Putamen (tissue), 1 donor: ENCODE results near the gene NDE1.
"Not testable (repeated sequence)": the region's sequence is repeated elsewhere in the genome, so short reads cannot be mapped to it uniquely, and the experiment has no call there.

Source experiments
- DNase-seq: peaks from one replicate; pipeline ENCODE4 v3.0.0-alpha.2; 2016; ENCODE audit warnings: low spot score

NDE1 gene

DNA sequence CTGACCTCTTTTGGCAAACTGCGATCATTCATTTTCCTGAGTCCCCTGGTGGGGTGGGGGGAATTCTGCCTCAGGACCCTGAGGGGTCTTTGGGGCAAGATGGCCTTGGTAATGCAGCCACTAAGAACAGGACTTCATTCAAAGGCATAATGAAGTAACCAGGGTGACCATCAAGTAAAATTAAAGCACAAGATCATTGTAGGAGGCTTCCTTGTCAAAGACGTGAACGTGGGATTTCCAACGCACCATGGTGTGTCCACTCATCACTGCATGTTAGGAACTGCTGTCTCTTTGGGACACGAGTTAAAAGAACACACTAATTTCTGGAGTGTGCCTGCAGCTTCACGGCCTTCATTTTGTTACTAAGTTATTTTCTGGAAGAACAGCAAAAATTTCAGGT, 51.3 kb downstream of the NDE1 start:
- no peak for DNase-seq

DNA sequence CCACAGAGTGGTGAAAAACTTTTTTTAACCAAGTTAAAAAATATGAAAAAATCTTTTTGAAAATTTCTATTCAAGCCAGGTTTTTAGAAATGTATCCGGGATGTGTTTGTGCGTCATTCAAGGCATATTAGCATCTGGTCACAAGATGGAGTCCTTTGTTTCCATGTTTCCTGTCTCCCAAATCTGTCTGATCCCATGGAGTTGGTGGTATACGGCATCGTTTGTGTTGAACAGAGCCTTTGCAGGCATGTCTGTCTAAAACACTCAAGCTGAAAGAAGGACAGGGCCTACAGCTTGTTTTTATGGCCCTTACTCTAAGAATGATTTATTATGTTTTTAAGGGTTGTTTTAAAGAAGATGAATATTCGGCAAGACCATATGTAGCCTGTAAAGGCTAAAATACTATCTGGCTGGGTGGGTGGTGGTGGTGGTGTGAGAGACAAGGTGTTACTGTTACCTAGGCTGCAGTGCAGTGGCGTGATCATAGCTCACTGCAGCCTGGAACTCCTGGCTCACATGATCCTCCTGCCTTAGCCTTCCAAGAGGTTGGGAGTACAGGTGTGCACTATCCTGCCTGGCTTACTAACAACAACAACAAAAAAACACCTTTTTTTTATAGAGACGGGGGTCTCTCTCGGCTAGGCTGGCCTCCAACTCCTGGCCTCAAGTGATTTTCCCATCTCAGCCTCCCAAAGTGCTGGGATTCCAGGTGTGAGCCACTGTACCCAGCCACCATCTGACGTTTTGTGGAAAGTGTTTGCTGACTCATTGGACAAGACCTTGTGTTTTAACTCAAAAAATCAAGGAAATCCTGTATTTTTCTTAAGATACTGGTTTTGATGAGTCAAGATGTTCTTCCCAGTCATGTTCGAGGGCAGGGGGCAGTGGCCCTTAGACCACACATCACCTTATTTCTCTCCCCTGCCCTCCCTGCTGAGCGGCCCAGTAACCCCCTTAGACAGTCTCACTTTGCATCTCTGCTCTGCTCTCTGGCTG, 52.2 kb downstream of the NDE1 start:
- no peak for DNase-seq

DNA sequence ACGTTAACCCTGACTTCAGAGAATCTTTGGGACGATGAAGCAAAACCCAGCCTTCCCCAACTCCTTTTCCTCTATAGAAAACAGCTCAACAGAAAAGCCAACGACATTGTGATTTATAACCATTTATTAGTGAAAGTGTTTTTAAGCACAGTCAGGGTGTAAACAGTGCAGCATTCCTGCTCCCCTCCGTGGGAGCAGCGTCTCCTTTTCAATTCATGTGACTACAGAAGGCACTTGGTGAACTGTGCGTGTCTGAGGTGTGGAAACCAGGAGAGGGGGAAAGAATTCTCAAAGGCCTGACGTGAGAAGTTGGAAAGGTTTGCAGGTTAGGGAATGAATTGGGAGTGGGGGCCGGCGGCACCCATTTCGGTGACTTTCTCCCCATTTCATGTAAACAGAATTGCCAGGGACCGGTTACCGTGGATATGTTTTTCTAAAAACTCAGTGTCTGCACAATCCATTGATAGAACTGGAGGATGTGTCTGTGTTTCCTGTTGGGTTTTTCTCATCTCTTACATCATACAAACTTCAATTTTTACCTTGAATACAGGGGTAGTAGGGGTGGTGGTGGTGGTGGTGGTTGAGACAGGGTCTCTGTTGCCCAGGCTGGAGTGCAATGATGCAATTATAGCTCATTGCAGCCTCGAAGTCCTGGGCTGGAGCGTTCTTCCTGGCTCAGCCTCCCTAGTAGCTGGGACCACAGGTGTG, 53.1 kb downstream of the NDE1 start:
- DNase-seq, result no peak

DNA sequence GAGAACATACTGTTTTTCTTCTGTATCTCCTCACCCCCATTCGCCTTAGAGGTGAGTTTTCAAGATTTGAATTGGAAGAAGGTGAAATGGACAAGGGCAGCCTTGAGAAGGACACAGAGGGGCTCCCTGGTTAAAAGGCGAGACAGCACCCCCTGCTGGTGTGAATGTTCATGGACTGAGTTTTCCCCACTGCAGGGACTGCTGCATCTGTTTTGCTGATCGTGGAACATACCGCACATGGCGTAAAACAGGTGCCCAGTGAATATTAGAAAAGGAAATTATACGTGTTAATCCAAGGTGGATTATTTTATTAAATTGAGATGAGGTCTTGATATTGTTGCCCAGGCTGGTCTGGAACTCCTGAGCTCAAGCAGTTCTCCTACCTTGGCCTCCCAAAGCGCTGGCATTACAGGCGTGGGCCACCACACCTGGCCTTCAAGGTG, 54.5 kb downstream of the NDE1 start:
- peak; percentile 70 for DNase-seq

DNA sequence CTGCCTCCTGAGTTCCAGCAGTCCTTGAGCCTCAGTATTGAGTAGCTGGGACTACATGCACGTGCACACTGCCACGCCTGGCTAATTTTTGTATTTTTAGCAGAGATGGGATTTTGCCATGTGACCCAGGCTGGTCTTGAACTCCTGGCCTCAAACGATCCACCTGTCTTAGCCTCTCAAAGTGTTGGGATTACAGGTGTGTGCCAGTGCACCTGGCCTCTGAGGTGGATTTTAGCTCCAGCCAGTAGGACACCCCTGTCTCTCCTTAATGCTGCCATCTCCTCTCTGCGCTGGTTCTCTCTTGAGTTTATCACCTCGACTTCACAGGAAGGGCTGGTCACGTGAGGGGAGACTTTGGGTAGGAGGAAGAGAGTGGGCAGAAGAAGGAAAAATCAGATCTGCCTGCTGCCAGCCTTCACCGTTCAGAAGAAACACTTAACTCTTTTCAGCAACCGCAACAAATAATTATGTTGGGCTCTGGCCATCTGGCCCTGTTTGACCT, 55.1 kb downstream of the NDE1 start:
- DNase-seq, result no peak

DNA sequence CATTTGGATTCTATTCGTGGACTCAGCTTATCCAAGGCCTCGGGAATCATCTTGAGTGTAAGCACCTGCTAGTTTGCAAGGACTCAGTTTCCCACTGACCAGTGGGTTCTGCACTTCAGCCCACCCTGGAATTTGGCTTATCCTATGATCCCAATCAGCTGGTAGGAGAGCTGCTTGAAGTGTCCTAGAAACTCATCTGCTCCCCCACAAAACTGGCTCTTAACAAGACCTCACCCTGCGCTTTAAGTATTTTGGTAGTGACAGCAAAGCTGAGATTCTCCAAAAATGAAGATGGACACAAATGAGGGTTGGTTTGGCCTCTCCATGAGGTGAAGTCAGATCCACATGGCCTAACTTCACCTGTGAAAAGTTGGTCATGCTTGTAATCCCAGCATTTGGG, 57.3 kb downstream of the NDE1 start:
- no peak for DNase-seq

DNA sequence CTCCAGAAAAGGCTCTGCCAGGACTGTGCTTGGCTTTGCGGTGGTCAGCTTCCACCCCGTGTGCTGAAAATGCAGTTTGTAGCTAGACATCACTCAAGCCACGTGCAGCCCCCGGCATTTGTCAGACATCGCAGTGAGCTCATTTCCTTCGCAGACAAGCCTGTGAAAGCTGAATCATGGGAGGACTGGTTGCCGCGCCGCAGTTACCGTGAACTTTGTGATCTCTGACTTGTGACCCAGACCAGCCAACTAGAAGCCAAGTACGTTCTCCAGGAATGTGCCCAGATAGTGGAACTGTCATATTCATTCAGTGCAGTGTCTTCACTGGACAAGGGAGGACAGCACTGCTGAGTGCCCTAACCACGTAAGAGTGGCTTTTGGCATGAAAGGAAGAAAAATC, 58.1 kb downstream of the NDE1 start:
- no peak for DNase-seq

DNA sequence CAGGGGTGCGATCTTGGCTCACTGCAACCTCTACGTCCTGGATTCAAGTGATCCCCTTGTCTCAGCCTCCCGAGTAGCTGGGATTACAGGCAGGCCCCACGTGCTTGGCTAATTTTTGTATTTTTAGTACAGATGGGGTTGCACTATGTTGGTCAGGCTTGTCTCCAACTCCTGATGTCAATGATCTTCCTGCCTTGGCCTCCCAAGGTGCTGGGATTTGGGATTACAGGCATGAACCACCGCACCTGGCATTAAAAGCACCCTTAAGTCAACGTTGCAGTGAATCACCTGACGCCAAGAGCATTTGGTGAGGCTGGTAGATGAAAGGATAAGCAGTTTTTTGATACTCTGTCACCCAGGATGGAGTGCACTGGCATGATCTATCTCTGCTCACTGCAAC, 59.0 kb downstream of the NDE1 start:
- DNase-seq, result no peak

DNA sequence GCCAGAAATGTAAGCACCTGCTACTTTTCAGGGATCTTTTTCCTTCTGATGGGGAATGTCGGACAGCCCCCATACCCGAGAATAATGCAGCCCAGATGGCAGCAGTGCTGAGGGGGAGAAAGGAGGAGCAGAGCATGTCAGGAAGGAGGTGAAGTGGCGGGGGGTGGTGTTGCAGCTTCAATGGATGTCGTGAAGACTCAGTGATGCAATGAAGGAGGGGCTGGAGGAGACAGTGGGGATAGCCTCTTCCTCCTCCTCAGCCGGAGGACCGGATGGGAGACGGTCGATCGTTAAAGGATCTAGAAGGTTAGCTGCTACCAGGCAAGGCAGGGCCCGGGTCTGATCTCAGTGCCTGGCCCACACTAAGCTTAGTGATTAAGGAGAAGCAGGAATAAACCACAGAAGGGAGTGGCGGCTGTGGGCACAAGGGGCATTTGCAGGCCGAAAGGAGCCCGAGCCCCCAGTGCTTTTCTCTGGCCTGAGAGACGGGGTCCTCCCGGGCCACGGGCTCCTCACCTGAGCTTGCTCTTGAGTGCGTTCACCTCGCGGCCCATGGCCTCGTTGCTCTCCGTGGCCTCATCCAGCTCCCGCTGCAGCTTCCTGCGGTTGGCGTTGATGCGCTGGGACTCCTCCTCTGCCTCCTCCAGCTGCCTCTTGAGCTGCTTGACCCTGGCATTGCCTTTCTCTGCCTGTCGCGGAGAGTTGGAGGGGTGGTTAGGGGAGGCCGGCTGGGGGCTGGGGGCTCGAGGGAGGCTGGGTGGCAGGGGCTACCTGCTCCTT, 64.5 kb downstream of the NDE1 start:
- DNase-seq, result no peak

DNA sequence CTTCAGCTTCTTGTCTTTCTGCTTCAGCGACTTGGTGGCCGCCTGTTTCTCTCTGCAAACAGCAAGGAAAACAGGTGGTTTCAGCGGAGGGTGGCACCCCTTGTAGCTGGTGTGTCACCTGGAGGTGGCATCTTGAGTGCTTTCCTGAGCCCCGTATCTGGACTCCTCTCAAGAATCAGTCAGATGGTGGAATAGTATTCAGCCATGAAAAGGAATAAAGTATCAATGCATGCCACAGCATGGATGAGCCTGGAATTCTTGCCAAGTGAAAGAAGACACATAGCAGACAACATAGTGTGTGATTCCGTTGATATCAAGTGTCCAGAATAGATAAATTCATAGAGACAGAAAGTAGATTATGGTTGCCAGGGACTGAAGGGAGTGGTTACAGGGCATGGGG, 65.2 kb downstream of the NDE1 start:
- DNase-seq, result no peak

DNA sequence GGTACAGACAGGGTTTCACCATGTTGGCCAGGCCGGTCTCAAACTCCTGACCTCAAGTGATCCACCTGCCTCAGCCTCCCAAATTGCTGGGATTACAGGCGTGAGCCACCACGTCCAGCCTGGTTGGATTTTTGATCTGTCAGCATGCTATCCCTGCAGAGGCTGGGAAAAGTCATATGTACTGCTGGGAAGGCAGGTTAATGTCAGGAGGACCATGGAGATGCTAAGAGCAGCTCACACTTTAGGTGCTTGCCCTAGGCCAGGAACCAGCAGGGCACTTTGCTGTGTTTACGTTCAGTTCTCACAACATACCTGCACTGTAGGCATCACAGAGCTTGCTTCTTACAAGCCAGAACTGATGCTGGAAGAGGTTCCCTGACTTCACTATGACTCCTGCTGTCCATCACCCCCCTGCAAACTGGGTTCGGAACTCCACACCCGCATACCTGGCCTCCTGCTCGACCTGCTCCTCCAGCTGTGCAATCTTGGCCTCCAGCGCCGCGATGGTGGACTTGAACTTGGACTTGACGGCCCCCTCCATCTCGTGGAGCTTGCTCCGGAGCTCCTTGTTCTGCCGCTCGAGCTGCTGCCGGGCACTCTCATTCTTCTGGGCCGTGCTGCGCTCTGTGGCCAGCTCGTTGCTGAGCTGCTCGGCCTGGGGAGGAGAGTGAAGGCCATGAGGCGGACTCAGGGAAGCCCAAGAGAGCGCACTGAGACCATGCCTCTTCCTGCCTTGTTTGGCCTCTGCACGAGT, 66.8 kb downstream of the NDE1 start:
- DNase-seq, result no peak

DNA sequence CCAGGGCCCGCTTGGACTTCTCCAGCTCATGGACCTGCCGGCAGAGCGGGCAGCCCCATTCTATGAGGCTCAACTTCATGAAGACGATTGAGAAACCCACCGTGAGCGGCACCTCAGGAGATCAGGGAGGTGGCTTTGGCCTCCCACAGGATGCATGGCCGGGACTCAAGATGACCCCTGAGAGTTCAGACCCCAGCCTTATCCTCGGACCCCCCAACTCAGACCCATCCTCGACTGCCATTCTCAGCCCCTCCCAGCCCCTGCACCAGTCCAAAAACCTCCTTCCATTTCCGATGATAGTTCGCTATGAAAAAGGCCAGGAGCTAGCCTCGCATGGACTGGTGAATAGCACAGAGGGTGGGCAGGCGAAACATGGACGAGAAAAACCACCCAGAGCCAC, 71.0 kb downstream of the NDE1 start:
- DNase-seq, result no peak

DNA sequence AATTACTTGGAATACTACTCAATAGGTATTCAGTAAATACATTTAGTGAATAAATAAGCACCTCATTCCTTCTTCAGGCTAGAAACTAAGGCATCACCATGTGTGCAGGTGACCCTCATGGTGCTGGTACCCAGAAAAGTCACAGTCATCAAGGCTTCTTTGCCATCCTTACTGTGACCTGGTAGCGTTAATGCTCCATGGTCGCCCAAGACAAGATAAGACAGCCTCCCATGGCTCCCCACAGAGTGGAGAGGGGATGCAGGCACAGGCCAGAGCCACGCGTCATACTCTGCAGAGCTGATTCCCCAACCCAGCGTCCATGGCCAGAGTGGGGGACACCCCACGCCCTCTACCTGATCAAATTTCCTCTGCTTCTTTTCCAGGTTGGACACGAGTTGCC, 73.8 kb downstream of the NDE1 start:
- no peak for DNase-seq

DNA sequence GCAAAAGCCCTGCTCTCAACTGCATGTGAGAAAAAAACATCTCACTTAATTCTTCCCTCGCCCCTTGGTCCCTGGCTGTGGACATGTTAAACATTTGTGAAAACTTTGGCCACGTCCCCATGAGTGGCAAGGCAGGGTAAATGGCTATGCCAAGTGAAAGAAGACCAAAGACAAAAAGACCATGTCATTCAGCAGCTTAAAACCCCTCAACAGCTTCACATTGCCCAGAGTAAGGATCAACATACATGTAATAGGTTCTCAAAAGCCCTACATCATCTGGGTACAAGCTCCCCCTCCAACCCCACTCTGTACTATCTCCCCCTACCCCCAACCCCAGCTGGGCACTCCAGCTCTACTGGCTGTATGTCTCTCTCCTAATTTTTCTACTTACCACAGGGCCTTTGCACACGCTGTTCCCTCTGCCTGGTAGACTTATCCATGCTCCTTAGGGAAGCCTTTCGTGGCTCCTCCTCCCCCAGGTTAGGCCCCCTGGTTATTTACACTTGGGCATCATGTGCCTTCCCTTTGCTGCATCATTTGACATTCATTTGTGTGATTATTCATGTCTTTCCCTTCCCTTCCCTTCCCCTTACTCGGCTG, 75.7 kb downstream of the NDE1 start:
- DNase-seq, result no peak

DNA sequence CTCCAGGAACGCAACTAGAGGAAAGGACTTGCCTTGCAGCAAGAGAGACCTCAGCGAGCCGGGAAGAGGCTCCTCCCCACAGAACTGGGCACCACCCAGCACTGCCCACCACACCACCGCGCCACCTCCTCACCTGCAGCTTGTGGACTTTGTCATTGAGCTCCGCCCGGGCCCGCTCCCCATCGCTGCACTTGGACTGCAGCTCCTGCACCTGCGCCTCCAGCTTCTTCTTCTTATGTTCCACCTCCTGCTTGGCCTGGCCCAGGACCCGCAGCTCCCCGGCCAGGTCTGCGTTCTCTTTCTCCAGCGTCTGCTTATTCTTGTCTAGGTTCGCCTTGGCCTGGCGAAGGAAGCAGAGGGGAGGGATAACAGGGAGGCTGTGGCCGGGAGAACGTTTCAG, 76.7 kb downstream of the NDE1 start:
- no peak for DNase-seq

DNA sequence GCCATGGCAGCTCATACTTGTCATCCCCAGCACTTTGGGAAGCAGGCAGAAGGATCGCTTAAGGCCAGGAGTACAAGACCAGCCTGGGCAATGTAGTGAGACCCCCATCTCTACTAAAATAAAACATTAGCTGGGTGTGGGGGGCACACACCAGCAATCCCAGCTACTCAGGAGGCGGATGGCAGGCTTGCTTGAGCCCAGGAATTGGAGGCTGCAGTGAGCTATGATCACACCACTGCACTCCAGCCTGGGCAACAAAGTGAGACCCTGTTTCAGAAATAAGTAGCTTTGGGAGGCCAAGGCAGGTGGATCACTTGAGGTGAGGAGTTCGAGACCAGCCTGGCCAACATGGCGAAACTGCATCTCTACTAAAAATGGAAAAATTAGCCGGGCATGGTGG, 77.7 kb downstream of the NDE1 start:
- DNase-seq, result not testable (repeated sequence)

DNA sequence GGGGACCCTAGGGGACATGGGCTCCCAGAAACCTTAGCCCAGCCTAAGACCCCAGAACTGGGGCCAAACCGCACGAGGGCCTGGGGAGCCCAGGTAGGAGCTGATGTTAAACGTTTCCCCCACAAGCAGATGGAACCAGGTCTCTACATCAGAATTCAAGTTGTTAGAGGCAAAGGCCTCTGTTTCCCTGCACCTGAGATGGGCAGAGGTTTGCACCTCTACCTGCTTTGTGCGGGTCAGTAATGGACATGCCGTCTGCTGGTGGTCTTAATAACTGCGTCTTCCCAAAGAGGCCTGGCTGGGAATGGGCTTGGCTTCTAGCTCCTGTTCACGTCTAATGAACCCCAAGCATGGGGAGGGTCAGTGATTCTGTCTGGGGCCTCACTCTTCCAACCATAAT, 79.1 kb downstream of the NDE1 start:
- no peak for DNase-seq

DNA sequence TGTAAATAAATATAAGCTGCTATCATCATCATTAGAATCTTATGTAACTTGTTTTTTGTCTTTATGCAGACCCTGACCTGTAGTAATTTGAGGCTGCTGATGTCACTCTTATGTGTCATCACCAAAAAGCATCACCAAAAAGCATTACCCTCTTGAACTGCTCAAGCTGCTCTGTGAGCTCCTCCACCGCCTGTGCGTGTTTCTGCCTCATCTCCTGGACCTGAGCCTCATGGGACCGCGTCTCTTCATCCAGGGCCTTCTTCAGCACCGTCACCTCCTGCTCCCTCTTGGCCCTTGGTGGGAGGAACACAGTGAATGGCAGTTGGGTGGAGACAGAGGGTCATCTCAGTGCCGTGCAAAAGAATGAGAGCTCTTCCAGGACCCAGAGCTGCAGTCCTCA, 82.4 kb downstream of the NDE1 start:
- no peak for DNase-seq

DNA sequence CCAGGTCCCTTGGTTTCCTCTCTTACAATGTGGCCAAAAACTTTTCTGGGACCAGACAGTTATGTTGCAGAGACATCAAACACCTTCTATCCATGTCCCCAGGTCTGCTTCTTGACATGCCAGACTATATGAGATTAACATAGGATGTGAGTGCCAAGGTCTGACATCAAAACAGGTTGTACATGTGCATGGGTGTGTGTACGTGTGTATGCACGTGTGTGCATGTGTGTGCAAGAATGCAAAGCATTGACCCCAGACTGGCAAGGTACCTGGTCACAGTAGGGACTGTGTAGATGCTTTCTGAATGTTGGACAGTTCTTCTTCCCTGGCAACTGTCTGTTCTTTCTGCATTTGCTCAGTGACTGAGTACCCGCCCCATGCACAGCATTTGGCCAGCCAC, 85.6 kb downstream of the NDE1 start:
- DNase-seq, result no peak

DNA sequence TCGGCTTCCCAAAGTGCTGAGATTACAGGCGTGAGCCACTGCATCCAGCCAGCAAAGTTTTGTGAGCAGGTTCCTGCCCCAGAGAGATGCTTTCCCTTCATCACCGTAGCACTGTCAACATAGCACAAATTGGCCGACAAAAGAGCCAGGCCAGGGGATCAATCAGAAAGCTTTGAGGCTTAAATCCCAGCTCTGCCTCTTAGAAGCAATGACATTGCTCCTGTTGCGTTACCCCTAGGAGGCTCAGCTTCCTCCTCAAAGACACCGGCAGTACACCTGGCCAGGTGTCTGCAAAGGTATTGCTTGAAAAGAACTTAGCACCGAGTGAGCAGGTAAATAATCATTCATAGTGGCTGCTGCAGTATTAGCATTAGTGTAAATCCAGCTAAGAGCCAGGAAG, 86.5 kb downstream of the NDE1 start:
- no peak for DNase-seq

DNA sequence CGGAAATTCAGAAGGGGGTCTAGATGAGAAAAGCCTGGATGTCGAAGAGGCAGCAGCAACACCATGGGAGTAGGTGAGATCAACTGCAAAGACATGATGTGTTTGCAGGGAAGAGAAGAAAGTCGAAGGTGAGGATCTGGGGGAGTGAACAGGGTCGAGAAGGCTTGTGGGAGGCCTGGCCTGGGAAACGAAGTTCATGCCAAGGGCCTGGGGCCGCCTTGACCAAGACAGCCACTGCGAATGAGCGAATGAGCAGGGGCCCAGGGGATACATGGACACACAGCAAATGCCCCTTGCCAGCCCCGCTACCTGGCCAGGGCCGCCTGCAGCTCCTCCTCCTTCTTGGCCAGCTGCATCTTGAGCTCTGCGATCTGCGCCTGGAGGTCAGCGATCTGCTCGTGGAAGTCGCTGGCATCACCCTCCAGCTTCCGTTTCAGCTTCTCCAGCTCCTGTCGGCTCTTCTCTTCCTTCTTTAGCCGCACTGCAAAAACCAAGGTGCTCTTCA, 87.1 kb downstream of the NDE1 start:
- no peak for DNase-seq
